Measurements from ENCODE around the gene CCDC57.
A peak's percentile ranks its signal among the peaks of the same experiment; 100 is the strongest.

The CCDC57 gene

GRCh38 chr17:82096709-82097183 lies 115.9 kb downstream of the CCDC57 start:
- H4K20me1 ChIP-seq (ENCODE audit: insufficient read depth, low read length), result peaks cover 44% of the 10 kb centered on the region
- DNase-seq (no peak), ATAC-seq (ENCODE audit: insufficient read depth, low read depth) (no peak)
- H3K4me1 ChIP-seq (ENCODE audit: insufficient read depth, low read length), result peaks cover 52% of the 10 kb centered on the region
- H2AFZ ChIP-seq (ENCODE audit: low read depth, low read length), result no peak overlapping the region
- H3K9me3 ChIP-seq (ENCODE audit: insufficient read depth, low read length, severe bottlenecking), result no peaks in the 10 kb centered on the region
- H3K9ac ChIP-seq (ENCODE audit: low read depth, low read length), result peak overlapping the region; percentile 95
- H3K36me3 ChIP-seq (ENCODE audit: insufficient read depth, low read length), result peaks cover 55% of the 10 kb centered on the region
- no peaks in the 10 kb centered on the region for H3K27me3 ChIP-seq (ENCODE audit: insufficient read depth, low read length, poor library complexity)
- peak overlapping the region; percentile 83 for H3K27ac ChIP-seq (ENCODE audit: low read length)
- H3K4me2 ChIP-seq (ENCODE audit: insufficient read depth, low read length), result peak overlapping the region; percentile 78
- TF ChIP-seq EZH2 (IDR thresholded peaks at IDR 0.05; ENCODE audit: borderline replicate concordance, low read depth, low read length, severe bottlenecking), result no peak
- TF ChIP-seq CTCF (IDR thresholded peaks at IDR 0.05; ENCODE audit: borderline replicate concordance, extremely low read depth, low read length, poor library complexity, severe bottlenecking), result no peak
- H3K79me2 ChIP-seq (ENCODE audit: insufficient read depth, low read length), result peaks cover 73% of the 10 kb centered on the region
- peak overlapping the region; percentile 62 to 73; a peak in 3 of 4 replicates for H3K4me3 ChIP-seq (ENCODE audit: low read depth in 1 of 2, low read length in 2 of 2)

GRCh38 chr17:82095777-82096708 lies 116.6 kb downstream of the CCDC57 start:
- Histone ChIP-seq H3K9ac (ENCODE audit: low read depth, low read length) (peak overlapping the region; percentile 95), H3K36me3 (ENCODE audit: insufficient read depth, low read length) (peaks cover 61% of the 10 kb centered on the region)

GRCh38 chr17:82094931-82095776 lies 117.5 kb downstream of the CCDC57 start:
- Histone ChIP-seq H3K79me2 (ENCODE audit: insufficient read depth, low read length) (peaks cover 79% of the 10 kb centered on the region), H2AFZ (ENCODE audit: low read depth, low read length) (no peak overlapping the region), H3K27me3 (ENCODE audit: insufficient read depth, low read length, poor library complexity) (no peaks in the 10 kb centered on the region), H3K36me3 (ENCODE audit: insufficient read depth, low read length) (peaks cover 65% of the 10 kb centered on the region), H3K9ac (ENCODE audit: low read depth, low read length) (peak overlapping the region; percentile 95), H3K4me1 (ENCODE audit: insufficient read depth, low read length) (peaks cover 46% of the 10 kb centered on the region), H4K20me1 (ENCODE audit: insufficient read depth, low read length) (peaks cover 58% of the 10 kb centered on the region), H3K4me2 (ENCODE audit: insufficient read depth, low read length) (peak overlapping the region; percentile 78), H3K9me3 (ENCODE audit: insufficient read depth, low read length, severe bottlenecking) (no peaks in the 10 kb centered on the region), H3K4me3 (ENCODE audit: low read depth in 1 of 2, low read length in 2 of 2) (peak overlapping the region in 1 of 2 experiments; percentile 62; a peak in 2 of 4 replicates), H3K27ac (ENCODE audit: low read length) (peak overlapping the region; percentile 83; the same call in 1 of the 2 replicates)
- no peak for TF ChIP-seq CTCF (IDR thresholded peaks at IDR 0.05; ENCODE audit: borderline replicate concordance, extremely low read depth, low read length, poor library complexity, severe bottlenecking)
- TF ChIP-seq EZH2 (IDR thresholded peaks at IDR 0.05; ENCODE audit: borderline replicate concordance, low read depth, low read length, severe bottlenecking), result no peak
- ATAC-seq (ENCODE audit: insufficient read depth, low read depth) (no peak), DNase-seq (no peak)

More at GRCh38 chr17:82095777-82096708, 116.6 kb downstream of the CCDC57 start:
- TF ChIP-seq EZH2 (IDR thresholded peaks at IDR 0.05; ENCODE audit: borderline replicate concordance, low read depth, low read length, severe bottlenecking), result no peak
- TF ChIP-seq CTCF (IDR thresholded peaks at IDR 0.05; ENCODE audit: borderline replicate concordance, extremely low read depth, low read length, poor library complexity, severe bottlenecking), result no peak
- ATAC-seq (ENCODE audit: insufficient read depth, low read depth) (no peak), DNase-seq (no peak)
- Histone ChIP-seq H3K4me2 (ENCODE audit: insufficient read depth, low read length) (peak overlapping the region; percentile 78), H2AFZ (ENCODE audit: low read depth, low read length) (no peak overlapping the region), H3K27ac (ENCODE audit: low read length) (peak overlapping the region; percentile 83), H3K4me3 (ENCODE audit: low read depth in 1 of 2, low read length in 2 of 2) (peak overlapping the region; percentile 62 to 73; a peak in 3 of 4 replicates), H3K79me2 (ENCODE audit: insufficient read depth, low read length) (peaks cover 76% of the 10 kb centered on the region), H3K9me3 (ENCODE audit: insufficient read depth, low read length, severe bottlenecking) (no peaks in the 10 kb centered on the region), H3K4me1 (ENCODE audit: insufficient read depth, low read length) (peaks cover 52% of the 10 kb centered on the region), H3K27me3 (ENCODE audit: insufficient read depth, low read length, poor library complexity) (no peaks in the 10 kb centered on the region), H4K20me1 (ENCODE audit: insufficient read depth, low read length) (peaks cover 50% of the 10 kb centered on the region)
